ENCODE measurements around the gene HGFAC.

The HGFAC gene

GRCh38 chr4:3434881-3435685, 6.7 kb upstream of the HGFAC start:
- no peak for TF ChIP-seq CTCF (conservative IDR thresholded peaks at IDR 0.05; ENCODE audit: low read length)
- H3K4me3 ChIP-seq (ENCODE audit: low read length) = no peak overlapping the region
- no peak for DNase-seq (ENCODE audit: low read depth)

- H3K4me3 ChIP-seq (ENCODE audit: low read length) = no peak overlapping the region
- TF ChIP-seq CTCF (conservative IDR thresholded peaks at IDR 0.05; ENCODE audit: low read length) = no peak
- no peak for DNase-seq (ENCODE audit: low read depth)
These were observed 6.1 kb upstream of the HGFAC start for GRCh38 chr4:3435686-3435956.

- no peak for TF ChIP-seq CTCF (conservative IDR thresholded peaks at IDR 0.05; ENCODE audit: low read length)
- H3K4me3 ChIP-seq (ENCODE audit: low read length) = no peak overlapping the region
- DNase-seq (ENCODE audit: low read depth) = no peak
These were observed 5.5 kb upstream of the HGFAC start for GRCh38 chr4:3436048-3436797.

GRCh38 chr4:3436798-3437581, 4.8 kb upstream of the HGFAC start:
- DNase-seq (ENCODE audit: low read depth) = peak; percentile 62

GRCh38 chr4:3437582-3437936, 4.2 kb upstream of the HGFAC start:
- no peak for DNase-seq (ENCODE audit: low read depth)
- H3K4me3 ChIP-seq (ENCODE audit: low read length) = no peak overlapping the region
- TF ChIP-seq CTCF (conservative IDR thresholded peaks at IDR 0.05; ENCODE audit: low read length) = no peak

More at GRCh38 chr4:3436798-3437581, 4.8 kb upstream of the HGFAC start:
- no peak overlapping the region for H3K4me3 ChIP-seq (ENCODE audit: low read length)
- no peak for TF ChIP-seq CTCF (conservative IDR thresholded peaks at IDR 0.05; ENCODE audit: low read length)

GRCh38 chr4:3437998-3438846, 3.5 kb upstream of the HGFAC start:
- no peak for DNase-seq (ENCODE audit: low read depth)
- no peak overlapping the region for H3K4me3 ChIP-seq (ENCODE audit: low read length)
- no peak for TF ChIP-seq CTCF (conservative IDR thresholded peaks at IDR 0.05; ENCODE audit: low read length)
